GM19035 (cell line): Measurements from ENCODE around the gene XIST.
"Not testable (repeated sequence)": the region's sequence is repeated elsewhere in the genome, so short reads cannot be mapped to it uniquely, and the experiment has no call there.

Experiments used
- ATAC-seq: cut with Tn5 transposase; IDR thresholded peaks from one replicate; pipeline ENCODE4 v1.9.1; 2021; ENCODE audit not compliant: unreplicated experiment

The XIST gene

DNA sequence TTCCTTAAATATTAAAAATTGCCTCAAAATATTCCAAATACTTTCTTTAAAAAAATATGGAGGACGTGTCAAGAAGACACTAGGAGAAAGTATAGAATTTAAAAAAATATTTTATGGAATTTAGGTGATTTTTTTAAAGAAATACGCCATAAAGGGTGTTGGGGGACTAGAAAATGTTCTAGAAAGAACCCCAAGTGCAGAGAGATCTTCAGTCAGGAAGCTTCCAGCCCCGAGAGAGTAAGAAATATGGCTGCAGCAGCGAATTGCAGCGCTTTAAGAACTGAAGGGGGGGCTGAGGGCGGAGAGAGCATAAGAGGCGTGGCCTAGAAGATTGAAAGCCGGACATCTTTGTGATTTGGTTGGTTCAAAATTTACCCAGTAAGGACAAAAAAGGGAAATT is at the start of gene XIST:
XIST (minus strand) TSS at position 248 of the 400 bp plus-strand sequence.
- no peak for ATAC-seq

DNA sequence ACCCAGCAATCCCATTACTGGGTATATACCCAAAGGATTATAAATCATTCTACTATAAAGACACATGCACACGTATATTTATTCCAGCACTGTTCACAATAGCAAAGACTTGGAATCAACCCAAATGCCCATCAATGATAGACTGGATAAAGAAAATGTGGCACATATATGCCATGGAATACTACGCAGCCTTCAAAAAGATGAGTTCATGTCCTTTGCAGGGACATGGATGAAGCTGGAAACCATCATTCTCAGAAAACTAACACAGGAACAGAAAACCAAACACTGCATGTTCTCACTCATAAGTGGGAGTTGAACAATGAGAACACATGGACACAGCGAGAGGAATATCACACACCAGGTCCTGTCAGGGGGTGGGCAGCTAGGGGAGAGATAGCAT is 45.8 kb upstream of the XIST start:
- not testable (repeated sequence) for ATAC-seq

DNA sequence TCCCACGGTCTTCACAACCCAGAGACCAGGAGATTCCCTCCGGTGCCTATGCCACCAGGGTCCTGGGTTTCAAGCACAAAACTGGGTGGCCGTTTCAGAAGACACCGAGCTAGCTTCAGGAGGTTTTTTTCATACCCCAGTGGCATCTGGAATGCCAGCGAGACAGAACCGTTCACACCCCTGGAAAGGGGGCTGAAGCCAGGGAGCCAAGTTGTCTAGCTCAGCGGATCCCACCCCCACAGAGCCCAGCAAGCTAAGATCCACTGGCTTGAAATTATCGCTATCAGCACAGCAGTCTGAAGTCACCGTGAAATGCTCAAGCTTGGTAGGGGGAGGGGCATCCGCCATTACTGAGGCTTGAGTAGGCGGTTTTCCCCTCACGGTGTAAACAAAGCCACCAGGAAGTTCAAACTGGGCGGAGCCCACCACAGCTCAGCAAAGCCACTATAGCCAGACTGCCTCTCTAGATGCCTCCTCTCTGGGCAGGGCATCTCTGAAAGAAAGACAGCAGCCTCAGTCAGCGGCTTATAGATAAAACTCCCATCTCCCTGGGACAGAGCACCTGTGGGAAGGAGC is 40.1 kb upstream of the XIST start:
- ATAC-seq, result not testable (repeated sequence)

DNA sequence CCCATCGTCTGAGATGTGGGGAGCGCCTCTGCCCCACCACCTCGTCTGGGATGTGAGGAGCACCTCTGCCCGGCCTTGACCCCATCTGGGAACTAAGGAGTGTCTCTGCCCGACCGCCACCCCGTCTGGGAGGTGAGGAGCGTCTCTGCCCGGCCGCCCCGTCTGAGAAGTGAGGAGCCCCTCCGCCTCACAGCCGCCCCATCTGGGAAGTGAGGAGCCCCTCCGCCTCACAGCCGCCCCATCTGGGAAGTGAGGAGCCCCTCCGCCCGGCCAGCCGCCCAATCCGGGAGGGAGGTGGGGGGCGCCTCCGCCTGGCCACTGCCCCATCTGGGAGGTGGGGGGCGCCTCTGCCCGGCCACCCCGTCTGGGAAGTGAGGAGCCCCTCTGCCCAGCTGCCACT is 29.7 kb upstream of the XIST start:
- ATAC-seq, result not testable (repeated sequence)

DNA sequence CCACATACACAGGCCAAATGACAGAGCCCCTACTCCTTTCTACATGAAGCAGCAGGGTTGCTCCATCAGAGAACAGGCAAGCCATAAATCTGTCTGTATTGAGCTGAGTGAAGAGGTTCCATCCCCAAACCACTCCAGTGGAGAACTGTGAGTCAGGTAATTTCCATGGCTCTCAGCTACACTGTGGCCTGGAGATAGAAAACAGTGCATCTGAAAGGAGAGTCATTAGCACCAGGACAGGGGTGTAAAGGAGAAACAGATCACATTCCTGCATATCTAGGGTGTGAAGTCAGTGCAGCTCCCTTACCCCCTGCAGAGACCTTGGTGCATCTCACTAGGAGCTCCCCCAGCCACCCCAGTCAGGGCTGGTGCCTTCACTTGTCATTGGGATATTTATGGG is 25.2 kb upstream of the XIST start:
- ATAC-seq, result no peak

DNA sequence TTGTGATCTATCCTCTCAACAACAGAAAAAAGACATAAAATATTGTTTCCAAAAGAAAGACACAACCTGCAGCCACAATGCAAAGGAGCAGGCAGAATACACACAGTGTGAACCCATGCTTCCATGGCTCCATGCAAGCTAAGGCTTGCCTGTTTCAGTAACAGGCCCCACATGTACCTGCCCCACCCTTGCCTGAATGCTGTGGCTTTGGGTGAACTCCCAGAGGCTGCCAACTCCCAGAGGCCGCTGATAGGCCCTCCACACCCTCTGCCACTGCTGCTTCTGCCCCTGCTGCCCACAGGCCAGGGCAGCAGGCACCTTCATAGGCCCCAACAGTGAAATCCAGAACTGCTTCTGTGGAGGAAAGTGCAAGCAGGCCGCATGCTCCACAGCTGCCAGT is 24.4 kb upstream of the XIST start:
- ATAC-seq, result no peak

DNA sequence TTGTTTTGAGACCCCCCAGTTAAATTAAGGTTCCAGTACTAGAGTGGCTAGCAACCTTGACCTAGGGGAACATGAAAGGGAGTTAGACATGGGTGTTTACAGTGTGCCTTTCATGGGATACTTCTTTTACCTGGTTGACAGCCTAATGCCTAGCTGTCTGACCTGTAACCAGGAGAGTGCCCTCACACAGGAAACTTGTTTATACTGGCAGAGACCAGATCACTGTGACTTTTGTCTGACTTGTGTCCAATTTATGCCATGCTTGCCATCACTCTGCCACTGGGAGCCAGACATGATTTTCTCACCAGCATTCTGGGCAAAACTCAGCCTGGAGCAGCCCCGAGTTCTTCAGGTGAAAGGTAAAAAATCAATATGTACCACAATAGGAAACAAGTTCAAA is 16.4 kb upstream of the XIST start:
- no peak for ATAC-seq

DNA sequence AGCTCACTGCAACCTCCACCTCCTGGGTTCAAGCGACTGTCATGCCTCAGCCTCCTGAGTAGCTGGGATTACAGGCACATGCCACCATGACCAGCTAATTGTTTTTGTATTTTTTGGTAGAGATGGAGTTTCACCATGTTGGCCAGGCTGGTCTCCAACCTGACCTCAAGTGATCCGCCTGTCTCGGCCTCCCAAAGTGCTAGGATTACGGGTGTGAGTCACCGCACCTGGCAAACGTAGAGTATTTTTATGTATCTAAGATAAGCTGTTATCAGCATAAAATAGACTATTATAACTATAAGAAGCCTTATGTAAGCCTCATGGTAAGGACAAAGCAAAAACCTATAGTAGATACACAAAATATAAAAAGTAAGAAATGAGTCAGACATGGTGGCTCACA is 14.6 kb upstream of the XIST start:
- ATAC-seq, result no peak

DNA sequence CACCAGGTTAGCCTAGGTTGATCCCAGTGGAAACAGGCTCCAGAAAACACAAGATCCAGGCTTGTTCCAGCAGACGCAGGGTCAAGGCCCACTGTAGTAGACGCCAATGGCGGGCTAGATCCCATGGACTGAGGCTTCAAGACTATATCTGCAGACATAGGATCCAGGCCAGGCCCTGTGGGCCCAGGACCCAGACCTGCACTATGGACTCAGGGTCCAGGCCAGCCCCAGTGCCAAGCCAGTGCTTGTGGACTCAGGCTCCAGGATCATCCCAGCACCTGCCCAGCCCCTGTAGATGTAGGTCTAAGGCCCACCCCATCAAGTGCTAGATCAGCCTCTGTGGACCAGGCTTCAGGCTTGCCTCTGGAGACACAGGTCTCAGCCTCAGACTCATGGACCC is 11.3 kb upstream of the XIST start:
- ATAC-seq, result no peak

DNA sequence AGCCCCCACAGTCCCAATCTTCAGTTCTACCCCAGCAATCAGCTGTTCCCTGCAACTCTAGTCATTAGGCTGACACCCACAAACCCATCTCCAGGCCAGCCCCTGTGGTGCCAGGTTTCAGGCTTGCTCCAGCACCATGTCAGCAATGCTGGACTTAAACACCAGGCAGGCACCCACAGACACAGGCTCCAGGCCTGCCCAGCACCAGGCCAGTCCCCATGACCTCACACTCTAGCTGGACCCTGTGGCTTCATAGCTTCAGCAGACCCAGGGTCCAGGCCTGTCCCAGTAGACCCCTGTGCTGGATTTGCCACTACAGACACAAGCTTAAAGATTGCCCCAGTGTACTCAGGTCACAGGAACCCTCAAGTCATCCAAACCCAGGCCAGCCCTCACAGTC is 10.8 kb upstream of the XIST start:
- no peak for ATAC-seq

DNA sequence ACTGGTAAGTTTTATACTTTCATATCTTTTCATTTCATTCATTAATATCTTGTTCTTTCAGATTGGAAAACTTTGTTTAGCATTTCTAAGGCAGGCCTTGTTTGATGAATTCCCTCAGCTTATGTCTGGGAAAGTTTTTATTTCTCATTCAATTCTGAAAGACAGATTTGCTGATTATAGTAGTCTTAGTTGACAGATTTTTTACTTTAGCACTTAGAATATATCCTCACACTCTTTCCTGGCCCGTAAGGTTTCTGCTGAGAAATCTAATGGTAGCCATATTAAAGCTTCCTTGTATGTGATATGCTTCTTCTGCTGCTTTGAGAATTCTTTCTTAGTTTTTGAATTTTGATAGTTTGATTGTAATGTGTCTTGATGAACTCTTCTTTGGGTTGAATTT is 7.1 kb upstream of the XIST start:
- no peak for ATAC-seq

DNA sequence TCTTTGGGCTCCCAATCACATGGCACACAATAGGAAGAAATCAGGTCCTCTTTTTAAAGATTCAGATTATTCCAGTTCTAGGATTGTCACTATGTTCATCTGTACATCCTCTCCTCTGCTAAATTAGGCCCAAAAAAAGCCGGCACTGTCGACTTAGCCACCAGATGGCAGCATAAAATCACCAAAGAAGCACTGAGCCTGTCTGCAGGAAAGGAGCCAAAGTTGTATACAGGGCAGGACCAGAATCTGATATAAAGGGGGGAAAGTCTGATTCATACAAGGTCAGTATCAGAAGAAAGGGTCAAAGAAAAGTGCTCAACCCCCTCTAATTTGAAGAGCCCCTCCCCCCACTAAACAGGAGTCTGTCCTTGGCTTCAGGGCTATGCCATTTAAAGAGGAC is 3.0 kb upstream of the XIST start:
- peak; percentile 56 for ATAC-seq

DNA sequence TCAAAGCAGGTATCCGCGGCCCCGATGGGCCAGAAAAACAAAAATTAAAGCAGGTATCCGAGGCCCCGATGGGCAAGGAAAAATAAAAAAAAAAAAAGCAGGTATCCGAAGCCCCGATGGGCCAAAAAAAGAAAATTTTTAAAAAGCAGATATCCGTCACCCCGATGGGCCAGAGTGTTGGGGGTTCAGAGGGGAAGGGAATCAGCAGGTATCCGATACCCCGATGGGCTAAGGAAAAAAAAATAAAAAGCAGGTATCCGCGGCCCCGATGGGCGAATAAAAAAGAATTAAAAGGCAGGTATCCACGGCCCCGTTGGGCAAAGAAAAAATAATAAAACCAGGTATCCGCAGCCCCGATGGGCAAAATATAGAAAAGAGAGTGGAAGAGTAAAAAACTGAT is 492 bp downstream of the XIST start:
- ATAC-seq, result no peak

DNA sequence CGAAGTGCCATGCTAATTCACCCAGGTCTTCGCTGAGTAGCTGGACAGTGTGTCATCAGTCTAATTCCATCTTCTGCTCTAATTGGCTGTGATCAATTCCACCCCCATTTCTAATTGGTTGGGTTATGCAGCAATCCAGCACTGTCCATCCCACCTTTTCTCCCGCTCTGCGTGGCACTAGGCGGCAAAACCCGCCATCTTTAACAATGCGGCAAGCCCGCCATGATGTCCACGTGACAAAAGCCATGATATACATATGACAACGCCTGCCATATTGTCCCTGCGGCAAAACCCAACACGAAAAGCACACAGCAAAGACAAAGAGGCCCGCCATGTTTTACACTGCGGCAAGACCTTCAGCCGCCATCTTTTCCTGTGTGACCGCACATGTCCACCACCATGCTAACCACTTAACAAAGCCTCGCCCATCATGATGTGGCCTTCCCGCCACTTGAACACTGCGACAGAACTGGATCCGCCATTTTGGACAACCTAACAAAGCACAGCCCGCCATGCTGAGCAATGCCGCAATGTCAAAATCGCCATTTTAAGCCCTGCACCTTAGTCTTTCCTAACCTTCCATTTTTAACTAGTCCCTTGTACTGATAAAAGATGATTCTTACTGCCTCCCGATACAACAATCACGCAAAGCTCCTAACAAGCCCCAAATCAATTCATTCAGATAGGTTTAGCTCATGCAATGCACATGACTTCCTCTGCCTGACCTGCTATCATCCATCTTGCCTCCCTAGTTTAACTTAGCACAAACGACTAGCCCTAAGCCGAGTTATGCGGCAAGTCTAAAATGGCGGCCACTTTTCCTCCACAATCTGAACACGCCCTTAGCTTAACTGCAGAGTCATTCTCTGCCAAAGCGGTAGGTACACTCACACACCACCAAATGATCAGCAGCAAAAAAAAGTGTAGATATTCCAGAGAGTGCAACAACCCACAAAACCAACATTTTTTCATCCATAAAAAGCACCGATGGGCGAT is 1.2 kb downstream of the XIST start:
- ATAC-seq, result no peak

DNA sequence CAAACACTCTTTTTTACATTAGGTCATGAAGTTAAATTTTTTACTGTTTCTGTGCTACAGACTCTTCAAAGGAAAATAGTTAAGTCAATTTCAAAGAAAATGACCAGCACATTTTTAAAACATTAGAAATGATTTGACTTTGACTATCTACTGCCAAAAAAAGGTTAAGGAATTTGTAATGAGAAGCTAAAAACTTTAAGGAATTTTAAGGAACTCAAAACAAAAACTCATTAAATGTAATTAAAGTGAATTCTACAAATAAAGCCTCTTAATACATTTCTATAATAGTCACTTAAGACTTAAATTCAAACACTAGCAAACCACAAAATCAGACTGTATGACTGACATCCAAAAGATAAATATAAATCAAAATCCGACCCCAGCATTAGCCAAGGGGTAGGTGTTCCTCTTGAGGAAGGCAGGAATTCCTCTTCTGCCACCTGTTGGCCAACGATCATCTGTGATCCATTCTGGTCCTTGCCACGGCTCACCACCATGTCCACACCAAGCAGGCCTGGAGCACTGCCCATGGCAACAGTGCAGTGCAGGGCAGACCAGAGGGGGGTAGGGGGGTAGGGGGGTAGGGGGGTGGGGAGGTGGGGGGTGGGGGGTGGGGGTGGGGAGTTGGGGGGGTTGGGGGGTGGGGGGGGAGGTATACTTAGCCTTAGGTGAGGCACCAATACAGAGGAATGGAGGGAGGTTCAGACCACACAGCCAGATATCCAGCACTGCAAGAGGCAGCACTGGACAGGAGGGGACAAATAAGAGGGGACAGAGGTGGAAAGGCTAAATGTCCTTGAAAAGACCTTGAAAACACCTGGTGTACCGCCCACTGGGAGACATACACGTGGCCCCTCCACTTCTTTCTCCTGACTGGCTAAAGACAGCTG is 2.1 kb downstream of the XIST start:
- no peak for ATAC-seq

DNA sequence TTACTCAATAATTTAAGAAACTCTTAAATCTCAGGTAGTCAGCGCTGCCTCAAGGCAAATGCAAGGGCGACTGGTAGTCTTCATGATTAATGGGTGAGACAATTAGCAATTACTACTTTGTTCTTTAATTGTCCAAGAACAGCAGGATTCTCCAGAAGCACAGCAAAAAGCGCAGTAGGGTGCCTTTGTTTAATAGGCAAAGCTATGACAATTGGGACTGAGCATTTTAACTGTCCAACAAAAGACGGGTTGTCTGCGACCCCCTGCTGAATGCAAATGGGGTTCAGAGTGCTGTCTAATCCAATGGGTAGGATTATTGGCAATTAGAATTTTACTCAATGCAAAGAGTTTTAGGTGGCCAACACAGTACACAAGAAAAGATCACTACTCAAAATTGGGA is 3.4 kb downstream of the XIST start:
- ATAC-seq, result no peak

DNA sequence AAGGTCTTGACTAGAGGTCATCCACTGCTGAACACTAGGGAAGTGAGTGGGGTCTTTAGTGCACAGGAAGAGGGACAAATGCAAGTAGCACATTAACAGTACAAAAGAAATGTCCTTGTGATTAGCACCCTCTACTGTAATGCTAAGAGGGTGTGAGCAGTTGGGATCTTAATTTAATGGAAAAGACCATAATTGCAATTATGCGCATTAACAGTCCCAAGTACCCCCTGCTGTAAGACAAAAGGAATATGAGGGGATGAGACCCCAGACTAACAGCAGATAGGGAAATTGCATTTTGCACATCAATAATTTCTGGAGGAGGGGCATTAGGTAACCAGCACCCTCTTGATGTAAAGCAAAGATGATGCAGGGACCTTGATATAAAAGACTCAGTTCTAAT is 4.5 kb downstream of the XIST start:
- ATAC-seq, result no peak

DNA sequence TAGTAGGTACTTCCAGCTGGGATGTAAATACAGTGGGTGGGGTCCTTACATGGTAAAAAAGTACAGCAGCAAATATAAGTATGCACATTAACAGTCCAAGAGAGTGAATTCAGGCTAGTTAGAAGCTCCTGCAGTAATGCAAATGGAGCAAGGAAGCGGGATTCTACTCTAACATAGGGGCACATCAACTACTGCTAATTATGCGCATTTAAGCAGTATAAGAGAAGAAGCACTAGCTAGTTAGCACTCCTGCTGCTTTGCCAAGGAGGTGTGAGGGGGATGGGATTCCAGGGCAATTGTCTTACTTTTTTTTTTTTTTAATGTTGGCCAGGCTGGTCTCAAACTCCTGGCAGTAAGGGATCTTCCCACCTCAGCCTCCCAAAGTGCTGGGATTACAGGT is 5.4 kb downstream of the XIST start:
- no peak for ATAC-seq

DNA sequence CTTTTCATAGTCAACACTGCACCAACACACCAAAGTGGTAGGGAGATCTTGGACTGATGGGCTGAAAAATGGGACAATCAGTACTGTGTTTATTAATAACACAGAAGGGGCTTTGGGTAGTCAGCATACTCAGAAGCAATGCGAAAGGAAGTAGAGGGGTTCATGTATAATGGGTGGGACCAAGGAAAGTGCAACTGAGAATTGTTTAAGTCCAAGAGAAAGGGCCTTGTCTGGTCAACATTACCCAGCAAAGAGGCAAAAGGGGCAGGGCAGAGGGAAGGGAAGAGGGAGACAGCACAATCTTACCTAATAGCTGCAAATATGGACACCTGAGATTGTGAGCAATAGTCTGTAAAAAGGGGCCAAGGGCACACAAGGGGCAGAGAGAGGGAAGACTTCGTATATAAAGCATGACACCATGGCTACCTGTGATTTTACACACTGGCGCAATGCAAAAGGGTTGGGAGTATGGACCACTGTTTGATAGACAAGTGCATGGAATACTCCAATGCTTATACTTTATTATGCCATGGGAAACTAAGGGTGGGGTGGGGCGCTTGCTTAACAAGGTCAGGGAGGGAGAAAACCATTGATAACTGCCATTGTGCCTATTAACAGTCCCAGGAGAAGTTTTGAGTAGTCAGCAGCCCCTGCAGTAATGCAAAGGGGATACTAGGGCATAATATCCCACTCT is 9.8 kb downstream of the XIST start:
- ATAC-seq, result no peak

DNA sequence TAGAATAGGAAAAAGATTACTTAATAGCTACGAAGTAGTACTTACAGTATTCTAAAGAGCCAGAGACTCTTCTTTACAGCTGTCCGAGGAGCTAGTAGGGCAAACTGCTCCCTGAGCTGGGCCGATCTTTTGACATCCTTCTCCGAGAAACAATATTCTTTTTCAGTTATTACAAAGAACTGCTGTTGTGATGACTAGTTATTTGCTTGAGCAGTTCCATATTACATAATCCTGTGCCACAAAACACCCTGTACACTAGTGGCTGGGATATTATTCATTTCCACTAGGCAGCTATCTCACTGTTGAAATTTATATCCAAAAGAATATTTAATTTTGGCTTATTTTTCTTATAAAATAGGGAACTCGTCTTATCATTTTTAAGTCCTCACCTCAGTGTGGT is 11.2 kb downstream of the XIST start:
- ATAC-seq, result no peak
